Karpas-422 (cell line): ENCODE data around the gene ABLIM2. TPM values are rescaled to one million over a fixed set of nuclear protein-coding genes. Genes with fewer than 3 reads are reported as not detected.

Experiments
- DNase-seq: peaks from one replicate; pipeline ENCODE4 v3.0.0-alpha.2; 2015
- H2AFZ ChIP-seq: fragments of 200-600 bp; sonication (generic); 2 replicates; pipeline ENCODE4 v1.6.1; 2014; ENCODE audit warnings: antibody characterized with exemption, low read length, mixed read lengths
- H3K27ac ChIP-seq: fragments of 200-600 bp; sonication (generic); 2 replicates; pipeline ENCODE4 v1.5.1; 2014; ENCODE audit warnings: mild to moderate bottlenecking, low read length, moderate library complexity
- H3K27me3 ChIP-seq: fragments of 200-600 bp; sonication (generic); 2 replicates; pipeline ENCODE4 v1.6.1; 2014; ENCODE audit warnings: low read length, mixed read lengths
- H3K36me3 ChIP-seq: fragments of 200-600 bp; sonication (generic); 2 replicates; pipeline ENCODE4 v1.6.1; 2014; ENCODE audit warnings: low read length, mixed read lengths; ENCODE audit not compliant: insufficient read depth
- H3K4me1 ChIP-seq: fragments of 200-600 bp; sonication (generic); 2 replicates; pipeline ENCODE4 v1.6.1; 2014; ENCODE audit warnings: mild to moderate bottlenecking, low read length, mixed read lengths
- H3K4me2 ChIP-seq: fragments of 200-600 bp; sonication (generic); 2 replicates; pipeline ENCODE4 v1.6.1; 2014; ENCODE audit warnings: low read length, low read depth, mild to moderate bottlenecking; ENCODE audit not compliant: poor library complexity, severe bottlenecking
- H3K4me3 ChIP-seq: fragments of 200-600 bp; sonication (generic); 2 replicates; pipeline ENCODE4 v1.5.1; 2014; ENCODE audit warnings: mild to moderate bottlenecking, antibody characterized with exemption, low read length, mixed read lengths
- H3K79me2 ChIP-seq: fragments of 200-600 bp; sonication (generic); 2 replicates; pipeline ENCODE4 v1.6.1; 2014; ENCODE audit warnings: mild to moderate bottlenecking, low read length, mixed read lengths
- H3K9ac ChIP-seq: fragments of 200-600 bp; sonication (generic); 2 replicates; pipeline ENCODE4 v1.6.0; 2014; ENCODE audit warnings: low read length
- H3K9me2 ChIP-seq: fragments of 200-600 bp; sonication (generic), shearing (Covaris generic); replicated peaks from 2 replicates; pipeline ENCODE4 v1.6.0; 2014; ENCODE audit warnings: mild to moderate bottlenecking, low read length, moderate library complexity; ENCODE audit not compliant: insufficient read depth
- H3K9me3 ChIP-seq: fragments of 300-700, 200-600 bp; sonication (generic); 2 replicates; pipeline ENCODE4 v1.6.1; 2014; ENCODE audit warnings: low read length, mixed read lengths
- H4K20me1 ChIP-seq: fragments of 200-600 bp; sonication (generic); 2 replicates; pipeline ENCODE4 v1.6.1; 2014; ENCODE audit warnings: mild to moderate bottlenecking, antibody characterized with exemption, low read length, low read depth; ENCODE audit not compliant: insufficient read depth
- total RNA-seq: library from RNA; depleted of rRNA; stranded (reverse); fragments of >200 nt; shearing (Covaris generic); gene quantifications from 2 replicates; pipeline ENCODE4 v1.2.3, GENCODE V29; 2014; ENCODE audit warnings: low replicate concordance

The ABLIM2 gene
- total RNA-seq, 1 experiment from 2014 or later, result not detected

- no peak for DNase-seq
- H4K20me1 ChIP-seq, result no peaks in the 10 kb centered on the region
- H3K4me1 ChIP-seq, result no peaks in the 10 kb centered on the region
These were observed 5.2 kb downstream of the ABLIM2 start for GRCh38 chr4:8153441-8153840.

GRCh38 chr4:8152865-8153257, 5.8 kb downstream of the ABLIM2 start:
- Histone ChIP-seq H3K27me3 (no peaks in the 10 kb centered on the region), H3K27ac (no peak overlapping the region), H3K36me3 (no peaks in the 10 kb centered on the region), H3K9me3 (no peaks in the 10 kb centered on the region), H3K9ac (no peak overlapping the region), H3K4me2 (no peak overlapping the region), H3K9me2 (no peaks in the 10 kb centered on the region), H3K4me3 (no peak overlapping the region), H4K20me1 (no peaks in the 10 kb centered on the region), H3K79me2 (no peaks in the 10 kb centered on the region), H2AFZ (no peak overlapping the region), H3K4me1 (no peaks in the 10 kb centered on the region)
- no peak for DNase-seq

More at GRCh38 chr4:8153441-8153840, 5.2 kb downstream of the ABLIM2 start:
- Histone ChIP-seq H3K9me2 (no peaks in the 10 kb centered on the region), H3K27me3 (no peaks in the 10 kb centered on the region), H3K36me3 (no peaks in the 10 kb centered on the region), H3K79me2 (no peaks in the 10 kb centered on the region), H3K27ac (no peak overlapping the region), H3K9ac (no peak overlapping the region), H3K9me3 (no peaks in the 10 kb centered on the region), H2AFZ (no peak overlapping the region), H3K4me2 (no peak overlapping the region), H3K4me3 (no peak overlapping the region)

- no peaks in the 10 kb centered on the region for H3K36me3 ChIP-seq
- no peak overlapping the region for H3K9ac ChIP-seq
These were observed 6.3 kb downstream of the ABLIM2 start for GRCh38 chr4:8152090-8152864.

GRCh38 chr4:8151165-8151650, 7.4 kb downstream of the ABLIM2 start:
- no peaks in the 10 kb centered on the region for H3K79me2 ChIP-seq
- no peaks in the 10 kb centered on the region for H3K4me1 ChIP-seq
- H4K20me1 ChIP-seq, result no peaks in the 10 kb centered on the region

More at GRCh38 chr4:8152090-8152864, 6.3 kb downstream of the ABLIM2 start:
- no peak overlapping the region for H3K4me3 ChIP-seq
- no peaks in the 10 kb centered on the region for H3K27me3 ChIP-seq
- no peaks in the 10 kb centered on the region for H3K9me2 ChIP-seq
- H2AFZ ChIP-seq, result no peak overlapping the region
- no peak overlapping the region for H3K4me2 ChIP-seq
- H3K79me2 ChIP-seq, result no peaks in the 10 kb centered on the region
- no peaks in the 10 kb centered on the region for H4K20me1 ChIP-seq
- H3K9me3 ChIP-seq, result no peaks in the 10 kb centered on the region
- H3K27ac ChIP-seq, result no peak overlapping the region
- H3K4me1 ChIP-seq, result no peaks in the 10 kb centered on the region
- DNase-seq, result no peak

GRCh38 chr4:8150152-8151090, 8.2 kb downstream of the ABLIM2 start:
- Histone ChIP-seq H2AFZ (no peak overlapping the region), H3K4me1 (no peaks in the 10 kb centered on the region), H3K9ac (no peak overlapping the region), H3K4me2 (no peak overlapping the region), H3K36me3 (no peaks in the 10 kb centered on the region), H3K9me2 (no peaks in the 10 kb centered on the region), H3K9me3 (no peaks in the 10 kb centered on the region), H3K79me2 (no peaks in the 10 kb centered on the region), H3K4me3 (no peak overlapping the region), H3K27ac (no peak overlapping the region), H4K20me1 (no peaks in the 10 kb centered on the region), H3K27me3 (no peaks in the 10 kb centered on the region)
- no peak for DNase-seq

More at GRCh38 chr4:8151165-8151650, 7.4 kb downstream of the ABLIM2 start:
- Histone ChIP-seq H2AFZ (no peak overlapping the region), H3K4me3 (no peak overlapping the region), H3K27me3 (no peaks in the 10 kb centered on the region), H3K36me3 (no peaks in the 10 kb centered on the region), H3K9me3 (no peaks in the 10 kb centered on the region), H3K27ac (no peak overlapping the region), H3K9me2 (no peaks in the 10 kb centered on the region), H3K4me2 (no peak overlapping the region), H3K9ac (no peak overlapping the region)
- no peak for DNase-seq

GRCh38 chr4:8149664-8150063, 8.9 kb downstream of the ABLIM2 start:
- Histone ChIP-seq H3K27ac (no peak overlapping the region), H3K79me2 (no peaks in the 10 kb centered on the region)

GRCh38 chr4:8148785-8149435, 9.7 kb downstream of the ABLIM2 start:
- no peak overlapping the region for H3K27ac ChIP-seq
- H3K9me2 ChIP-seq, result no peaks in the 10 kb centered on the region
- no peak overlapping the region for H2AFZ ChIP-seq
- H3K9me3 ChIP-seq, result no peaks in the 10 kb centered on the region
- no peak overlapping the region for H3K9ac ChIP-seq
- H4K20me1 ChIP-seq, result no peaks in the 10 kb centered on the region
- no peak overlapping the region for H3K4me2 ChIP-seq
- no peak overlapping the region for H3K4me3 ChIP-seq
- no peaks in the 10 kb centered on the region for H3K4me1 ChIP-seq
- H3K27me3 ChIP-seq, result no peaks in the 10 kb centered on the region
- H3K79me2 ChIP-seq, result no peaks in the 10 kb centered on the region
- no peak for DNase-seq
- H3K36me3 ChIP-seq, result no peaks in the 10 kb centered on the region

More at GRCh38 chr4:8149664-8150063, 8.9 kb downstream of the ABLIM2 start:
- H3K27me3 ChIP-seq, result no peaks in the 10 kb centered on the region
- no peaks in the 10 kb centered on the region for H3K9me3 ChIP-seq
- no peaks in the 10 kb centered on the region for H3K4me1 ChIP-seq
- H4K20me1 ChIP-seq, result no peaks in the 10 kb centered on the region
- no peak overlapping the region for H3K4me2 ChIP-seq
- H2AFZ ChIP-seq, result no peak overlapping the region
- no peak overlapping the region for H3K9ac ChIP-seq
- no peaks in the 10 kb centered on the region for H3K9me2 ChIP-seq
- H3K4me3 ChIP-seq, result no peak overlapping the region
- no peak for DNase-seq
- no peaks in the 10 kb centered on the region for H3K36me3 ChIP-seq
